H9 (cell line): ENCODE results near the gene MYCBP2. TPM values are rescaled to one million over a fixed set of nuclear protein-coding genes. Genes with fewer than 3 reads are reported as not detected.

Experiments used
- DNase-seq: peaks from one replicate; pipeline ENCODE4 v3.0.0-alpha.2; 2017
- H2AFZ ChIP-seq: one replicate; pipeline ENCODE4 v1.6.1; 2013; ENCODE audit warnings: mild to moderate bottlenecking, low read length, control low read depth, moderate library complexity
- H2AK5ac ChIP-seq: 2 replicates; pipeline ENCODE4 v1.6.1; 2013; ENCODE audit warnings: low read length, control low read depth, mixed read lengths; ENCODE audit not compliant: insufficient read length
- H2BK120ac ChIP-seq: one replicate; pipeline ENCODE4 v1.6.1; 2013; ENCODE audit warnings: low read depth, mild to moderate bottlenecking, low read length, control low read depth, inconsistent platforms; ENCODE audit not compliant: poor library complexity, severe bottlenecking
- H2BK12ac ChIP-seq: 2 replicates; pipeline ENCODE4 v1.6.1; 2013; ENCODE audit warnings: low read length, control low read depth, mixed read lengths, low read depth; ENCODE audit not compliant: insufficient read length
- H2BK15ac ChIP-seq: 2 replicates; pipeline ENCODE4 v1.6.1; 2013; ENCODE audit warnings: low read depth, low read length, control low read depth
- H2BK20ac ChIP-seq: one replicate; pipeline ENCODE4 v1.6.1; 2013; ENCODE audit warnings: low read depth, mild to moderate bottlenecking, low read length, control low read depth, inconsistent platforms; ENCODE audit not compliant: poor library complexity, severe bottlenecking
- H2BK5ac ChIP-seq: 2 replicates; pipeline ENCODE4 v1.6.1; 2013; ENCODE audit warnings: low read length, control low read depth, mixed read lengths; ENCODE audit not compliant: insufficient read length
- H3K14ac ChIP-seq: 2 replicates; pipeline ENCODE4 v1.6.1; 2013; ENCODE audit warnings: low read length, control low read depth; ENCODE audit not compliant: insufficient read depth
- H3K18ac ChIP-seq: 2 replicates; pipeline ENCODE4 v1.6.1; 2013; ENCODE audit warnings: low read depth, mild to moderate bottlenecking, mixed read lengths, low read length, control low read depth; ENCODE audit not compliant: insufficient read length
- H3K23ac ChIP-seq: 2 replicates; pipeline ENCODE4 v1.6.1; 2013; ENCODE audit warnings: low read length, control low read depth, mixed read lengths, low read depth; ENCODE audit not compliant: insufficient read length
- H3K23me2 ChIP-seq: 2 replicates; pipeline ENCODE4 v1.6.1; 2013; ENCODE audit warnings: low read depth, mild to moderate bottlenecking, mixed read lengths, low read length, control low read depth; ENCODE audit not compliant: insufficient read length, poor library complexity, severe bottlenecking
- H3K27ac ChIP-seq: 2 replicates; pipeline ENCODE4 v1.5.1; 2013; ENCODE audit warnings: low read length, control low read depth, mixed read lengths, low read depth; ENCODE audit not compliant: insufficient read length
- H3K27me3 ChIP-seq: 2 replicates; pipeline ENCODE4 v1.6.1; 2013; ENCODE audit warnings: low read length, control low read depth, inconsistent platforms; ENCODE audit not compliant: insufficient read depth
- H3K4ac ChIP-seq: 2 replicates; pipeline ENCODE4 v1.6.1; 2013; ENCODE audit warnings: low read depth, mild to moderate bottlenecking, control low read depth, inconsistent platforms, low read length, moderate library complexity
- H3K4me1 ChIP-seq: 2 replicates; pipeline ENCODE4 v1.6.1; 2013; ENCODE audit warnings: low read length, control low read depth, inconsistent platforms; ENCODE audit not compliant: insufficient read depth
- H3K4me2 ChIP-seq: 2 replicates; pipeline ENCODE4 v1.6.1; 2013; ENCODE audit warnings: low read length, control low read depth, mixed read lengths; ENCODE audit not compliant: insufficient read length, insufficient read depth
- H3K56ac ChIP-seq: 2 replicates; pipeline ENCODE4 v1.6.1; 2013; ENCODE audit warnings: low read depth, mild to moderate bottlenecking, mixed read lengths, low read length, control low read depth; ENCODE audit not compliant: insufficient read length
- H3K79me1 ChIP-seq: 2 replicates; pipeline ENCODE4 v1.6.1; 2013; ENCODE audit warnings: low read depth, mild to moderate bottlenecking, moderate library complexity, low read length, control low read depth, inconsistent platforms; ENCODE audit not compliant: insufficient read depth, poor library complexity, severe bottlenecking
- H3K79me2 ChIP-seq: 2 replicates; pipeline ENCODE4 v1.6.1; 2013; ENCODE audit warnings: low read length, control low read depth, inconsistent platforms; ENCODE audit not compliant: insufficient read depth
- H3K9ac ChIP-seq: 2 replicates; pipeline ENCODE4 v1.6.1; 2013; ENCODE audit warnings: low read length, control low read depth, mixed read lengths; ENCODE audit not compliant: insufficient read length; ENCODE audit errors: extremely low read depth
- H3K9me3 ChIP-seq: one replicate; pipeline ENCODE4 v1.6.1; 2013; ENCODE audit warnings: low read depth, low read length, inconsistent platforms; ENCODE audit not compliant: control insufficient read depth
- H3T11ph ChIP-seq: one replicate; pipeline ENCODE4 v1.6.1; 2013; ENCODE audit warnings: mild to moderate bottlenecking, low read length, control low read depth, inconsistent platforms
- H4K20me1 ChIP-seq: one replicate; pipeline ENCODE4 v1.6.1; 2013; ENCODE audit not compliant: control insufficient read depth, insufficient read length, insufficient read depth
- H4K5ac ChIP-seq: 2 replicates; pipeline ENCODE4 v1.6.1; 2013; ENCODE audit warnings: low read depth, mild to moderate bottlenecking, mixed read lengths, low read length, control low read depth; ENCODE audit not compliant: insufficient read length
- H4K8ac ChIP-seq: replicated peaks from 2 replicates; pipeline ENCODE4 v1.6.1; 2013; ENCODE audit warnings: low read length, control low read depth, mixed read lengths, low read depth; ENCODE audit not compliant: insufficient read length
- H4K91ac ChIP-seq: 2 replicates; pipeline ENCODE4 v1.6.1; 2013; ENCODE audit warnings: low read depth, mild to moderate bottlenecking, moderate library complexity, mixed read lengths, low read length, control low read depth; ENCODE audit not compliant: insufficient read length
- H3K27ac Mint-ChIP-seq, 3 experiments: 2 replicates in 2 of 3; 3 replicates in 1 of 3; pipeline ENCODE4 v1.8.0; 2020 to 2021; ENCODE audit warnings: mixed read lengths in 3 of 3, mild to moderate bottlenecking in 1 of 3, moderate library complexity in 1 of 3
- H3K27me3 Mint-ChIP-seq: 2 replicates; pipeline ENCODE4 v1.8.0; 2021; ENCODE audit warnings: low read depth, mild to moderate bottlenecking, moderate library complexity, mixed read lengths
- H3K36me3 Mint-ChIP-seq, 3 experiments: 2 replicates in 2 of 3; 3 replicates in 1 of 3; pipeline ENCODE4 v1.8.0; 2020 to 2021; ENCODE audit warnings: low read depth in 3 of 3, mixed read lengths in 3 of 3; ENCODE audit not compliant: insufficient read depth in 1 of 3
- H3K4me1 Mint-ChIP-seq, 2 experiments: 2 replicates each; pipeline ENCODE4 v1.8.0; 2020; ENCODE audit warnings: mixed read lengths in 2 of 2
- H3K4me3 Mint-ChIP-seq, 2 experiments: 2 replicates in 1 of 2; 3 replicates in 1 of 2; pipeline ENCODE4 v1.8.0; 2020 to 2021; ENCODE audit warnings: mild to moderate bottlenecking in 2 of 2, mixed read lengths in 2 of 2, moderate library complexity in 1 of 2
- H3K9me3 Mint-ChIP-seq, 2 experiments: 2 replicates in 1 of 2; 3 replicates in 1 of 2; pipeline ENCODE4 v1.8.0; 2020; ENCODE audit warnings: mild to moderate bottlenecking in 2 of 2, mixed read lengths in 2 of 2, moderate library complexity in 1 of 2
- WGBS: extraction: QIAGEN DNeasy Blood & Tissue Kit; methylation state at CpG from one replicate; pipeline ENCODE4 v1.1.7; 2013; ENCODE audit warnings: missing lambda C conversion rate, low lambda C conversion rate, mixed read lengths; ENCODE audit not compliant: insufficient read length; ENCODE audit errors: extremely low coverage; 5-methylcytosine and 5-hydroxymethylcytosine counted together
- total RNA-seq: library from RNA; stranded (reverse); gene quantifications from 2 replicates; pipeline ENCODE4 v1.2.1, GENCODE V29; 2021
- TF ChIP-seq, protein P1 (sequence below): fragments of 200-600 bp; sonication (generic); conservative IDR thresholded peaks from 3 replicates; pipeline ENCODE4 v1.8.0; 2021; ENCODE audit warnings: antibody characterized with exemption, mild to moderate bottlenecking

MYCBP2 gene
- total RNA-seq, 1 experiment from 2014 or later = 32.0 TPM

DNA sequence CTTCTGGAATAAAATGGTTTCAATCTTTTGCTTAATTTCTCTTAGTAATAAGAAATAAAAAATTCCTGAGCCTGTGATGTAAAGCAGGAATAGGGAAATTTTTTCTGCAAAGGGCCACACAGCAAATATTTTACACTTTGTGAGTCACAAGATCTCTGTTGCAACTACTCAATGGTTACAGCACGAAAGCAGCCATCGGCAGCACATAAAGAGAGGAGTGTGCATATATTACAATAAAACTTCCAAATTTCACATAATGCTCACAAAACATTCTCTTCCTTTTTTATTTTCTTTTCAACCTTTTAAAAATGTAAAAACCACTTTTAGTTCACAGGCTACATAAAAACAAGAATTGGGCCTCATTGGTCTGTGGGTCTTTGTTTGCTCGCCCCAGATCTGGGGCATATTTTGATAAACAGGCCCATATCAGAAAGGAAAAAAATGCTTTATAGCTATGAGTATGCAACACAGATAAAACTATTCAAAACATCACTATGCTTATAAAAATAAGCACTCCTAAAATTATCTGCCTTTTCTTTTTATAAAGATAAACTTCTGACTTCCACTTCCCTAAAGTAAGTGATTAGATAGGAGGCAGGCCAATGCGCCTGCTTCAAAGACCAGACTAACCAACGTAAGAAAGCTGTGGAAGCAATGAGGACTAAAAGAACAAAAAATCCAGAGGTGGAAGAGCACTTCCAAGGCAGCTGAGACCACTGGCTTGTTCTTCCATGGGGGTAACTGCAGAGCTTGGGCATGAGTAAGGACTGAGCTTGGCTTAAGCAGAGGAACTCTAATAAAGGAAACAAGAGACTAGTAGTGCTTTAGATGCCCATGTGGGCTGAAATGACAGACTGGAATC lies 26.5 kb downstream of the MYCBP2 start:
- Histone ChIP-seq H3K27ac (no peak overlapping the region), H3K9me3 (no peaks in the 10 kb centered on the region), H2AFZ (no peak overlapping the region), H3K4me1 (no peaks in the 10 kb centered on the region), H4K8ac (no peak overlapping the region), H3K18ac (no peak overlapping the region), H2AK5ac (no peak overlapping the region), H4K5ac (no peak overlapping the region), H4K91ac (no peak overlapping the region), H3K23ac (no peak overlapping the region), H2BK20ac (no peak overlapping the region), H3K79me1 (peaks cover 3% of the 10 kb centered on the region), H3T11ph (no peak overlapping the region), H4K20me1 (no peaks in the 10 kb centered on the region), H3K14ac (no peak overlapping the region), H3K56ac (no peak overlapping the region), H2BK5ac (no peak overlapping the region), H2BK15ac (no peak overlapping the region), H2BK12ac (no peak overlapping the region), H3K23me2 (no peaks in the 10 kb centered on the region), H3K4ac (no peak overlapping the region), H3K9ac (no peak overlapping the region), H3K79me2 (no peaks in the 10 kb centered on the region; the same call in 1 of the 2 replicates), H3K27me3 (no peaks in the 10 kb centered on the region), H3K4me2 (no peak overlapping the region), H2BK120ac (no peak overlapping the region)
- H3K4me3 Mint-ChIP-seq = no peak overlapping the region; a peak in 1 of 5 replicates
- peaks cover 0 to 2% of the 10 kb centered on the region in 2 experiments; a peak in 1 of 5 replicates for H3K9me3 Mint-ChIP-seq
- TF ChIP-seq, protein P1, sequence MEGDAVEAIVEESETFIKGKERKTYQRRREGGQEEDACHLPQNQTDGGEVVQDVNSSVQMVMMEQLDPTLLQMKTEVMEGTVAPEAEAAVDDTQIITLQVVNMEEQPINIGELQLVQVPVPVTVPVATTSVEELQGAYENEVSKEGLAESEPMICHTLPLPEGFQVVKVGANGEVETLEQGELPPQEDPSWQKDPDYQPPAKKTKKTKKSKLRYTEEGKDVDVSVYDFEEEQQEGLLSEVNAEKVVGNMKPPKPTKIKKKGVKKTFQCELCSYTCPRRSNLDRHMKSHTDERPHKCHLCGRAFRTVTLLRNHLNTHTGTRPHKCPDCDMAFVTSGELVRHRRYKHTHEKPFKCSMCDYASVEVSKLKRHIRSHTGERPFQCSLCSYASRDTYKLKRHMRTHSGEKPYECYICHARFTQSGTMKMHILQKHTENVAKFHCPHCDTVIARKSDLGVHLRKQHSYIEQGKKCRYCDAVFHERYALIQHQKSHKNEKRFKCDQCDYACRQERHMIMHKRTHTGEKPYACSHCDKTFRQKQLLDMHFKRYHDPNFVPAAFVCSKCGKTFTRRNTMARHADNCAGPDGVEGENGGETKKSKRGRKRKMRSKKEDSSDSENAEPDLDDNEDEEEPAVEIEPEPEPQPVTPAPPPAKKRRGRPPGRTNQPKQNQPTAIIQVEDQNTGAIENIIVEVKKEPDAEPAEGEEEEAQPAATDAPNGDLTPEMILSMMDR = no peak
- H3K27ac Mint-ChIP-seq = peak overlapping the region; percentile 74 to 93 (median 87); a peak in 6 of 7 replicates
- peaks cover 0 to 5% (median 2%) of the 10 kb centered on the region in 3 experiments; a peak in 3 of 7 replicates for H3K36me3 Mint-ChIP-seq
- H3K27me3 Mint-ChIP-seq = no peaks in the 10 kb centered on the region
- no peak for DNase-seq
- H3K4me1 Mint-ChIP-seq = peaks cover 15 to 30% of the 10 kb centered on the region in 2 experiments
- no CpG with 5 or more reads among the region's 5 CpGs for WGBS
